Neural progenitor cell (in vitro differentiated cells): ENCODE results near the gene SLC25A1.

ENCODE experiments used
- EZH2 ChIP-seq: fragments of 200-600 bp; sonication (generic); IDR thresholded peaks from 2 replicates; pipeline ENCODE4 v1.6.1; 2017; ENCODE audit warnings: antibody characterized with exemption, mild to moderate bottlenecking, moderate library complexity
- TF ChIP-seq, protein P1 (sequence below): fragments of 200-600 bp; sonication (generic); IDR thresholded peaks from 2 replicates; pipeline ENCODE4 v1.5.1; 2017; ENCODE audit warnings: antibody characterized with exemption, mild to moderate bottlenecking

DNA sequence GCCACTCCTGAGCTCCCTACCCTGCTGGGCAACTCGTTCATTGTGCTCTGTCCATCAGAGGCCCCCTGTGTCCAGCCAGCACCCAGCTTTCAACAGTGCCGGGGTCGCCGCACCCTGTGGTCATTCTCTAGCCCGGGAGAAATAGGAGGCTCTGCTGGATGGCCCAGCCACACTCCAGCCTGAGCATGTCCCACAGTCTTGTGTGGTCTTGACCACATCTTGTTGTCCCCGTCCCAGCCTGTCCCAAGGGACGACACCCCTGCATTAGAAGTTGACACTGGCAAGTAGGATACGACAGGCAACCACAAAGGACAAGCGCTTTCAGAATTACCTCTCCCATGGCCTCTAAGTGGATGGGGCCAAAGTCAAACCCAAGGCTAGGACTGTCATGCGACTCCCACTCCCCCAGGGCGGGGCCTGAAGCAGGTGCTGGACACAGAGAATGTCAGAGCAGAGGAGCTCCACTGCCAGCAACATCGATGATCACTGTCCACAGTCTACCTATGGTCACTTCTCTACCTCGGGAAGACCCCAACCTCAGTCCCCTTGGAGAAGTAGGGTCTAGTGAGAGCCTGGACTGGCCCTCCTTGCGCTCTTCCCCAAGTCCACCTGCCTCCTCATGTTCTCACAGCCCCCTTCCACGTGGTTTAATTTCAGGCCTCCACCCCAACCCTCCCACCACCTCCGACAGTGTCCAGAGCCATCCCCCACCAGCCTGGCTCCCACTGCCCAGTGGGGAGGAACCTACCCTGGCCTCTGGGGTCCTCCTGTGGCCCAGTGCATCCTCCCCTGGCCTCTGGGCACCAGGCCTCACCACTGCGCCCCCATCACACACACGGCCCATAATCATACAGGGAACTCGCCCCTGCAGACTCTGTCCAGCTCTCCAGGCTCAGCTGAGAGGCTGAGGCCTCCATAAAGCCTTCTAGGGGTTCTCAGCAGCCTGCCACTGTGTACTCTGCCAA lies 51.9 kb downstream of the SLC25A1 start:
- TF ChIP-seq, protein P1, sequence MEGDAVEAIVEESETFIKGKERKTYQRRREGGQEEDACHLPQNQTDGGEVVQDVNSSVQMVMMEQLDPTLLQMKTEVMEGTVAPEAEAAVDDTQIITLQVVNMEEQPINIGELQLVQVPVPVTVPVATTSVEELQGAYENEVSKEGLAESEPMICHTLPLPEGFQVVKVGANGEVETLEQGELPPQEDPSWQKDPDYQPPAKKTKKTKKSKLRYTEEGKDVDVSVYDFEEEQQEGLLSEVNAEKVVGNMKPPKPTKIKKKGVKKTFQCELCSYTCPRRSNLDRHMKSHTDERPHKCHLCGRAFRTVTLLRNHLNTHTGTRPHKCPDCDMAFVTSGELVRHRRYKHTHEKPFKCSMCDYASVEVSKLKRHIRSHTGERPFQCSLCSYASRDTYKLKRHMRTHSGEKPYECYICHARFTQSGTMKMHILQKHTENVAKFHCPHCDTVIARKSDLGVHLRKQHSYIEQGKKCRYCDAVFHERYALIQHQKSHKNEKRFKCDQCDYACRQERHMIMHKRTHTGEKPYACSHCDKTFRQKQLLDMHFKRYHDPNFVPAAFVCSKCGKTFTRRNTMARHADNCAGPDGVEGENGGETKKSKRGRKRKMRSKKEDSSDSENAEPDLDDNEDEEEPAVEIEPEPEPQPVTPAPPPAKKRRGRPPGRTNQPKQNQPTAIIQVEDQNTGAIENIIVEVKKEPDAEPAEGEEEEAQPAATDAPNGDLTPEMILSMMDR = no peak
- TF ChIP-seq EZH2 = no peak
